ENCODE results near the gene PCSK5. TPM values are rescaled to one million over a fixed set of nuclear protein-coding genes. Genes with fewer than 3 reads are reported as not detected.

Gene PCSK5
- polyA plus RNA-seq, 3 donors = 12.9 to 14.1 (median 14.0) TPM

DNA sequence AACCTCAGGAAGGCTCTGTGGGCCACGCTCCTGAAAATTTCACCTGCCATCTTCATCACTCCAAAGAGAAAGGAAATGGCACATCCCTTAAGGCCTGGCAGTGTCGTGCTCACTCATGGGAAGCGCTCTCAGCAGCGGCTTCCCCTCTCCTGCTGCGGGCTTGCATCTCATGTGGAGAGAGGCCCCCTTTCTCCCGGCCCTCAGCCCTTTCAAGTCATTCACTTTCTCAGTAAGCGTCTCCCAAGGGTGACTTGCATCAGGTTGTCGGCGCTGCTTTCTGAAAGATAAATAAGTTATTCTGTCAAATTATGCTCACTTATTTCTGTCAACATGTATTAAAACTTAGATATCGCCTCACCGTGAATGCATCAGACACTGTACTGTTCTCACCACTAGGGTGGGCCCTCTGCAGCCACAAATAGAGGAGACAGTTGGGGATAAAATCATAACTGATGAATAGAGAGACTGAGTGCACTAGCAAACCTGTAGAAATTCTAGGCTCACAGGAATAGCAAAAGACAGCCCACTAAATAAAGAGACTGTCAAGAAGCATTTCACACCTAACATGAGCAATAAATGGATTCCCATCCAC lies 329.2 kb downstream of the PCSK5 start:
- no peak for DNase-seq (ENCODE audit: low read depth in 3 of 3, low spot score in 2 of 3)

DNA sequence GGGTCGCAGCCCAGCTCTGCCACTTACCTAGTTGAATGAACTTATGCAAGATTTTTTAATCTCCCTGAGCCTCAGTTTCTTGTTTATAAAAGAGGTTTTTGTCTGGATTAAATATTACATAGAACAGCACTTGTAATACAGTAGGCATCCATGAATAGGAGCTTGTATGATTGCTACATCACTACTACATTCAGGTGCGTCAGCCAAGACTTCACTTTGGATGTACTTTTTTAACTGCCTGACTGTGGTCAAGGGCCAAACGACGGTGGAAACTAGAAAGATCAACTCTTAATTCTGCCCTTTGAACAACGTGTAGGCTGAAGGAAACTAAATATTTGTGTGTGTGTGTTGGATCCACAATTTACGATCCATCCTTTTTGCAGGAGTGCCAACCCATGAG lies 330.9 kb downstream of the PCSK5 start:
- no peak for DNase-seq (ENCODE audit: low read depth in 3 of 3, low spot score in 2 of 3)

DNA sequence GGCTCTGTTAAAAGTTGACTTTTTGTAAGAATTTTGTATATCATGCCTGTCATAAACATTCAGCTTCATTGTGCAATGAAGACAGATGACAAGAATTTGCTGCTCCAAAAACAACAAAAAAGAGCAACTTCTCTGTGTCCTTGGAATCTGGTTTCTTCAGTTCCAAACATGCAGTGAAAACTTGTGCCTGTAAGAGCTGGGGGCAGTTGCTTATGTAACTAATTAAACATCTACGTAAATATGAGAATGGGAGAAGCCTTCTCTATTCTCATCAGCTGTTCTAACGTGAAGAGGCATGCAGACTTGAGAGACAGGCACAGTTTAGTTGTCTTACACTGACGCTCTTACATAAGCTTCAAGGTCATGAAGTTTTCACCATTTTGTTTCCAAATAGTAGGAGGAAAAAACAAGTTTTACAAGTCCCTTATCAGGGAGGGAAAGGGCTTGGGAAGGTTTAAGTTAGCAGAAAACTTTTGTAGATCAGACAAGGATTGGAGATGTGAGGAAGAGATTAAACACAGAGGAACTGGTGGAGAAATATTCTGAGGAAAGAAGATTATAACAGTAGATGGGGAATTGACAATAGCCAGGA lies 333.4 kb downstream of the PCSK5 start:
- DNase-seq (ENCODE audit: low read depth in 3 of 3, low spot score in 2 of 3) = no peak

GRCh38 chr9:76227156-76227555 lies 336.7 kb downstream of the PCSK5 start:
- no peak for DNase-seq (ENCODE audit: low read depth in 3 of 3, low spot score in 2 of 3)

DNA sequence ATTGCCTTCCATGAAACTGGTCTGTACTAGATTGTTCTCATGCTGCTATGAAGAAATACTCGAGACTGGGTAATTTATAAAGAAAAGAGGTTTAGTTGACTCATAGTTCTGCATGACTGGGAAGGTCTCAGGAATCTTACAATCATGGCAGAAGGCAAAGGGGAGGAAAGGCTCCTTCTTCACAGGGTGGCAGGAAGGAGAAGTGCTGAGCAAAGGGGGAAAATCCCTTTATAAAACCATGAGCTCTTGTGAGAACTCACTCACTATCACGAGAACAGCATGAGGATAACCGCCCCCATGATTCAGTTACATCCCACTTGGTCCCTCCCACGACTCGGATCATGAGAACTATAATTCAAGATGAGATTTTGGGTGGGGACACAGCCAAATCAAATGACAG lies 340.5 kb downstream of the PCSK5 start:
- DNase-seq (ENCODE audit: low read depth in 3 of 3, low spot score in 2 of 3) = no peak

DNA sequence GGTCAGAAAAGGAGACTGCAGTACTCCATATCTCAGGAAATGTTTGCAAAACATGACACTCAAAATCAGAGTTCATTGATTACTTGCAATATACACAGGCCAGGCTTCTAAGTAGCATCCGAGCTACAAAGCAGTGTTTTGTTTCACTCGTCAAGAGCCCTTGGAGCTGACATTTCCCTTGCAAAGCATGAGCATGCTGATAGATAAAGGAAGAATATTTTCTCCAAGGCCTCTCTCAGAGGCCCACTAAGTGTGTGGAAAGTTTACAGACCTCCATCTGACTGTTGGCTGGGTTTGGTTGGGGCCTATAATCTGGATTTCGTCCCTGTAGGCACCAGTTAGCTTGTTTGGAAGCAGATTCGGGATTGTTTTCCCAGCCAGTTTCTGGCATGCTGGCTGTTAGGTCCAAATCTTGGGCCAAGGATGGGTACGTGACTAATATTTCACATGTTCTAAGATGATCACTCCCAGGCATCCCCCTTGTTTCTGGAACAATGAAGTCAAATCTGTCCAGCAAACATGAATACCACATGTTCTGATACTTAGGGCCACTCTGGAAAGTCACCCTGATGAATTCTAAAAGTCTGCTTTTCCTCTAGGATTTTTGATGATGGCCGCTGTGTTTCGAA lies 342.5 kb downstream of the PCSK5 start:
- no peak for DNase-seq (ENCODE audit: low read depth in 3 of 3, low spot score in 2 of 3)

- no peak for DNase-seq (ENCODE audit: low read depth in 3 of 3, low spot score in 2 of 3)
Observed at GRCh38 chr9:76240578-76240977, 350.1 kb downstream of the PCSK5 start.

GRCh38 chr9:76245518-76245917 lies 355.0 kb downstream of the PCSK5 start:
- no peak for DNase-seq (ENCODE audit: low read depth in 3 of 3, low spot score in 2 of 3)

DNA sequence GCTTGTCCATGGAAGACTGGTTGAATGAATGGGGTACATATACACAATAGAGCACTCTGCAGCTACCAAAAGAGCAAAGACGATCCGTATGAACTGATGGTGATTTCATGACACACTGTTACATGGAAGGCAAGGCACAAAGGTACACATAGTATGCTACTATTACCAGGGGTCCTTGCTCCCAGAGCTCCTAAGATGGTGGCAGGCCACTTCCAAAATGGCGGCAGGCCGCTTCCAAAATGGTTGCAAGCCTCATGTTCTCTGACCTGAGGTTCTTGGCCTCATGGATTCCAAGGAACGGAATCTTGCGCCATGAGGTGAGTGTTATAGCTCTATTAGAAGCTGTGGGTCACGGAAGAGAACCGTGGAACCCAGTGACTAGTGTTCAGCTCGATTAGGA lies 356.2 kb downstream of the PCSK5 start:
- no peak for DNase-seq (ENCODE audit: low read depth in 3 of 3, low spot score in 2 of 3)

- DNase-seq (ENCODE audit: low read depth in 3 of 3, low spot score in 2 of 3) = no peak
Observed at GRCh38 chr9:76247426-76247825, 357.0 kb downstream of the PCSK5 start.

DNA sequence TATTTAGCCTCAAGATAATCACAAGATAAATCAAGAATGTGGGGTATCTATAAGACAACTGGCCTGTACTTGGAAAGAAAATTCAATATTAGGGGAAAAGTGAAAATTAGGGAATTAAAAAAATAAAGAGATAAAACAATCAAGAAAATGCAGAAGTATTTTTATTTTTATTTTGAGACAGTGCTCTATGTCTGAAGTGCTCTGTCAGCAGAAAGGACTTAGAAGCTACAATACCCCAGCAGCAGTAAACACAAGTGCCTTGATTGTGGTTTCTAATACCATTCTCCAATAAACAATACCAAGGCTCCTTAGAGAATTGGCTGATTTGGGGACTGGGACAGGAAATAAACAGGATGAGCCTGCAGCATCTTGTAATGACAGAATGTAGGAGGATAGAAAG lies 358.8 kb downstream of the PCSK5 start:
- no peak for DNase-seq (ENCODE audit: low read depth in 3 of 3, low spot score in 2 of 3)

DNA sequence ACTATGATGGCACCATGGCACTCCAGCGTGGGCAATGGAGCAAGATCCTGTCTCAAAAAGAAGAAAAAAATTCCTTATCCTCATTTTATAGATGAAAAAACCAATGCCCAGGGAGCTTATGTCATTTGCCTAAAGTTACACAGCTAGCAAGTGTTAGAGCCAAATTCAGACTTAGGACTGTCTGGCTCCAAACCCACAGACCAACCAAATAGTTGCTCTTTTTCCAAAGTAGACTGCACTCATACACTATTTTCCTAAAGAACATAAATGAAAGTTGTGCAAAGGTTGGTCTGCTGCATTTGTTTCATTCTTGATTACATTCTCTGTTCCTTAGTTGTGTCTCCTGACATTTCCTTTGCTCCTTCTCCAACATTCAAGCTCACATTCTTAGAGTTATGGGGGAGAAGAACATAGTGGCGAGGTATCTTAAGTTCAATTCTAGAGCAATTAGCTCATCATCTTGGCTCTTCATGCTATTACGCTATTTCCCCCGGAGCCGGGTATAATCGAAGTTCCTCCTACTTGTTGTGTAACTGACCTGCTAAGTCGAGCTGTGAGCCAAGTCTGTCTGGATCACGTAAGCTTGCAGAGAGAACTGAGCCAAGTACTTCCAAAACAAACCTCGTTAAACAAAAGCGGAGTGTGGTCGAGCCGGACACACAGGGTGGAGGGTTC lies 365.4 kb downstream of the PCSK5 start:
- DNase-seq (ENCODE audit: low read depth in 3 of 3, low spot score in 2 of 3) = no peak

- DNase-seq (ENCODE audit: low read depth in 3 of 3, low spot score in 2 of 3) = no peak
Observed at GRCh38 chr9:76257311-76257710, 366.8 kb downstream of the PCSK5 start.

GRCh38 chr9:76266649-76267283 lies 376.3 kb downstream of the PCSK5 start:
- no peak for DNase-seq (ENCODE audit: low read depth in 3 of 3, low spot score in 2 of 3)

DNA sequence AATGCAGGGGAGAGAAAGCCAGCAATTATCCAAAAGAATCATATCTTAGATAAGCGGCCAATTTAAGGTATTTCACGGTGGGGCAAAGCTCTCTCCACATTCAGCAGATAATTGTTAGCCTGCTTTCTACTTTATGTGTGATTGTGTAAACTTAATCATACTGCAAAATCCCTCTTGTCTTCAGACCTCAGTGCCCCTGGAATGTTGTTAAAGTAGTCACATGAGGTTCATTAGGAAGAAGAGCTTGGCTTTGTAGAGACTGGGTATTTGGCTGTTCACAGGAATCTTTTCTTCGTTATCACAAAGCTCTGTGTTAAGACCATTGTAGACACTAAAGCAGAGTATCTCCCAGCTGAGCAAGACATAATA lies 376.8 kb downstream of the PCSK5 start:
- no peak for DNase-seq (ENCODE audit: low read depth in 3 of 3, low spot score in 2 of 3)

DNA sequence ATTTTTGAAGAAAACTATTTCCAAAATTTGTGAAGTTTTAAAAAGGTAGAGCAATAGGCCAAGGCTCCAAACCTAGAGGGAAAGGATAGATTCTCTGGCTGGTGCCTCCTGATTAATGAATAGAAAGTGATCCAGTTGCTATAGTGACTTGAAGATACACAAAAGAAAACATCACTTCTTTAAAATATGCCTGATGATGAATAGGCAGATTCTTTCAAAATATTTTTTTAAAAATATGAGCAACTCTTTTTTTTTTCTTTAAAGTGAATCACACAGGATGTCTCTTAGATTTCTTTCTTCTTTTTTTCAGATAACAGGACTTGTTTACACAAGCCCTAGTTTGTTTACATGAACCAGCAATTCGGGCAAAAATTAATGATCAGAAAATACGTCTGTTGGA lies 379.3 kb downstream of the PCSK5 start:
- DNase-seq (ENCODE audit: low read depth in 3 of 3, low spot score in 2 of 3) = no peak

DNA sequence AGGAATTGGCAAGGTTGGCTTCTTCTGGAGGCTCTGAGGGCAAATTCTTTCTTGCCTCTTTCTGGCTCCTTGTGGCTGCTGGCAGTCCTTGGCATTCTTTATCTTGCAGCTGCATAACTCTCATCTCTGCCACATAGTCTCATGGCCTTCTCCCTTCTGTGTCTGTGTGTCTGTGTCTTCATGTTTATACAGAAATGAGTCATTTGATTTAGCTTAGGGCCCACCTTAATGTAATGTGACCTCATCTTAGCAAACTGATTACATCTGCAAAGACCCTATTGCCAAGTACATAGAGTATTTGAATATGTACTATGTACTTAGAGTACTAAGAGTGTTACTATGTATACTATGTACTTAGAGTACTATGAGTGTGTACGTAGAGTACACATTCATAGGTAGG lies 381.3 kb downstream of the PCSK5 start:
- DNase-seq (ENCODE audit: low read depth in 3 of 3, low spot score in 2 of 3) = no peak

- DNase-seq (ENCODE audit: low read depth in 3 of 3, low spot score in 2 of 3) = no peak
Observed at GRCh38 chr9:76289042-76289441, 398.6 kb downstream of the PCSK5 start.

DNA sequence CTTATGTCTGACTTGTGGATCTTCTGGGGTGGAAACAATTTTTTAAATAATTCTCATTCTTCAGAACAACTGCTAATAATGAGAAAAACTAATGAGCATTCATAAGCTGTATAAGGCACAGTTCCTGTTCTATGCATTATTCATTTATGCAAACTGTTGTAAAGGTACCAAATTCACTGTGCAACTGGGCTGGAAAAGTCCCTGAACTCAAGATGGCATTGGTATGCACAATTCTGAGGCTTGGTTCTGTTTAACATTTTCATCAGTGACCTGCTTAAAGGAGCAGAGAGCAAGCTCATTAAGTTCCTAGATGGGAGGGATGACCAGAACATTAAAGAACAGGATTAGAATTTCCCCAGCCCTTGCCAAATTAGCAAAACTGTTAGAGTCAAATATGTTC lies 399.2 kb downstream of the PCSK5 start:
- no peak for DNase-seq (ENCODE audit: low read depth in 3 of 3, low spot score in 2 of 3)

DNA sequence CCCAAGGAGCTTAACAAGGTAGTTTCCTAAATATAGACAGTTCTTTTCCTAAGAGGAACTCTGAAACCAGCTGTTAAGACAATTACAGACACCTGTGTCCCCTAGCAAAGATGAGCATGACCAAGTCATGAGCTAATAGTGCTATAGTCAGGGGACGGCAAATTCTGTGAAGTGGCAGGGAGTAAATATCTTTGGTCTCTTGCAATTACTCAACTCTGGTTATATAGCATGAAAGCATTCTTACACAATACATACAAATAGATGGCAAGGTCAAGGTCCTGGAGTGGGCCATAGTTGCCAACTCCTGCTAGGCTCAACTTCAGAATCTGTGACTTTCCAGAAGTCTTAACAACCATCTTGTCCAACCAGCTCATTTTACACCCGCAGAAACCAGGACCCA lies 400.1 kb downstream of the PCSK5 start:
- DNase-seq (ENCODE audit: low read depth in 3 of 3, low spot score in 2 of 3) = no peak

GRCh38 chr9:76292246-76292645 lies 401.8 kb downstream of the PCSK5 start:
- no peak for DNase-seq (ENCODE audit: low read depth in 3 of 3, low spot score in 2 of 3)

DNA sequence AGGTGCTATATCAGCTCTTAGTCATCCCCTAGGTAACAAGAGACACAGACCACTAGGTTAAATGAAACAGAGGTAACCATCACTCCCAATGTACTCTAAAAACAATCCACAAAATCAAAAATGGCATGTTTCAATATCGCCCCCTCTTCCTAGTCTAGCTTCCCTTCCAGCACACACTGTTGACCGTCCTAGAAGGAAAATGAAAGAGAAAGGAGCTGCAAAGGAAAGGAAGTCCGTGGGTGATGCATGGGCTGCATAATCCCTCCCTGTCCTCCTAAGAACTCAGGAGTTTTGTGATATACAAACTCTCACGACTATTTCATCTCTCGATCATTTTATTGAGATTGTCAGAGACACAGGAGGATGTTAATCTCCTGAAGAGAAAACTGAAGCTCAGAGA lies 402.2 kb downstream of the PCSK5 start:
- DNase-seq (ENCODE audit: low read depth in 3 of 3, low spot score in 2 of 3) = no peak

Data from right renal cortex interstitium (tissue), 3 donors.